ENCODE measurements around the gene SLC25A11.

DNA sequence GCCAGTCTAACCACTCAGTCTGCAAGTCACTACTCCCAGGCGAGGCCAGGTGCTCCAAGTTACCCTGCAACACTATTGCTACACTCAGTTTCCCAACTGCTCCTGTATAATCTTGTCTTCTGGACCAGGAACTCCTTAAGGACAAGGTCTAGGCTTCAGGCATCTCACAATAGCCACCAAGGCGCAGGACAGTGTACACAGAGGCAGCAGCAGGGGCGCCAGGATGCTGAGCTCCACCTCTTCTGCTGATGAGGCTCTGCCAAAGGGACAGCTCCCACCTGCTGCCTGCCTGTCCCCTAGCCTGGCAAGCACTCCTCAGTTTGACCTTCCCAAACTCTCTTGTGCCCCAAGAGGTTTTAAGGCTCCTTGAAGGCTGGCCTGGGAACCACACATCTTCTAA lies 3.4 kb downstream of the SLC25A11 start:
- TF ChIP-seq, protein P1, sequence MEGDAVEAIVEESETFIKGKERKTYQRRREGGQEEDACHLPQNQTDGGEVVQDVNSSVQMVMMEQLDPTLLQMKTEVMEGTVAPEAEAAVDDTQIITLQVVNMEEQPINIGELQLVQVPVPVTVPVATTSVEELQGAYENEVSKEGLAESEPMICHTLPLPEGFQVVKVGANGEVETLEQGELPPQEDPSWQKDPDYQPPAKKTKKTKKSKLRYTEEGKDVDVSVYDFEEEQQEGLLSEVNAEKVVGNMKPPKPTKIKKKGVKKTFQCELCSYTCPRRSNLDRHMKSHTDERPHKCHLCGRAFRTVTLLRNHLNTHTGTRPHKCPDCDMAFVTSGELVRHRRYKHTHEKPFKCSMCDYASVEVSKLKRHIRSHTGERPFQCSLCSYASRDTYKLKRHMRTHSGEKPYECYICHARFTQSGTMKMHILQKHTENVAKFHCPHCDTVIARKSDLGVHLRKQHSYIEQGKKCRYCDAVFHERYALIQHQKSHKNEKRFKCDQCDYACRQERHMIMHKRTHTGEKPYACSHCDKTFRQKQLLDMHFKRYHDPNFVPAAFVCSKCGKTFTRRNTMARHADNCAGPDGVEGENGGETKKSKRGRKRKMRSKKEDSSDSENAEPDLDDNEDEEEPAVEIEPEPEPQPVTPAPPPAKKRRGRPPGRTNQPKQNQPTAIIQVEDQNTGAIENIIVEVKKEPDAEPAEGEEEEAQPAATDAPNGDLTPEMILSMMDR (IDR thresholded peaks at IDR 0.05; ENCODE audit: extremely low read depth in 1 of 2, insufficient read depth in 1 of 2, low read depth in 1 of 2, low read length in 2 of 2), result no peak
- TF ChIP-seq POLR2AphosphoS5 (IDR thresholded peaks at IDR 0.05; ENCODE audit: insufficient read depth, low read depth, low read length) (no peak), EZH2 (IDR thresholded peaks at IDR 0.05; ENCODE audit: borderline replicate concordance, low read depth, low read length, severe bottlenecking) (no peak)
- TF ChIP-seq, protein P2, sequence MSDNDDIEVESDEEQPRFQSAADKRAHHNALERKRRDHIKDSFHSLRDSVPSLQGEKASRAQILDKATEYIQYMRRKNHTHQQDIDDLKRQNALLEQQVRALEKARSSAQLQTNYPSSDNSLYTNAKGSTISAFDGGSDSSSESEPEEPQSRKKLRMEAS (IDR thresholded peaks at IDR 0.05; ENCODE audit: insufficient read depth, insufficient read length), result no peak
